ENCODE results near the gene MGAM2. TPM values are rescaled to one million over a fixed set of nuclear protein-coding genes. Genes with fewer than 3 reads are reported as not detected.

The MGAM2 gene
- total and polyA plus RNA-seq, 2 of the 8 experiments (the other 6 are each of a cell fraction or from before 2014, with no cell fraction given) = 0.02 TPM; not detected in 1

DNA sequence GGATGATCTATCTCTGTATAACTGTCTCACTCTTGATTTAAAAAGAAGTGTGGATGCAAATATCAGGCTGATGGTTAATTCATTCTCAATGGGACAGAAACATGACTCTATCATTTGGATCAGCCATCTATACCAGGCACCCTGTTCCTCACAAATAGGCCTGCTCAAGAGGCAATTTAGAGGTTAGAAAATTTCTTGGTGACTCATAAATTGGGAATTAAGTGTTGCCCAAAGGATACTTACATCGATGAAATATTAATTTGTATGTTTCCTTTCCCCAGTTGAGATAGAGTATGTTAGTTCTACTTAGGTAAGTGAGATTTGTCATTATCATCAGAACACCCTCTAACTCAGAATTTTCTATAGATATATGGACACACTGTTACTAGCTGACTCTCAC lies 88.7 kb downstream of the MGAM2 start:
- no peak overlapping the region for H3K56ac ChIP-seq (replicated peaks; ENCODE audit: insufficient read length, low read depth, low read length)
- FAIRE-seq (no peak), DNase-seq (ENCODE audit: low read depth in 1 of 2, low spot score in 2 of 2) (no peak)
- H2BK15ac ChIP-seq (ENCODE audit: low read length) = no peak overlapping the region
- H3K4me1 ChIP-seq (replicated peaks in 1 of 4; ENCODE audit: control insufficient read depth in 3 of 4, insufficient read depth in 4 of 4, low read length in 3 of 4) = no peaks in the 10 kb centered on the region
- H3K79me1 ChIP-seq (ENCODE audit: low read depth, low read length) = no peaks in the 10 kb centered on the region
- H4K5ac ChIP-seq (ENCODE audit: insufficient read length, low read depth, low read length) = no peak overlapping the region
- no peak overlapping the region for H2BK12ac ChIP-seq (ENCODE audit: low read depth, low read length)
- no peak overlapping the region for H3K27ac ChIP-seq (ENCODE audit: low read depth, low read length)
- no peaks in the 10 kb centered on the region; a peak in 1 of 7 replicates for H3K27me3 ChIP-seq (replicated peaks in 1 of 4; ENCODE audit: control insufficient read depth in 3 of 4, extremely low read depth in 1 of 4, insufficient read depth in 3 of 4, low read length in 3 of 4)
- no peak overlapping the region for H2BK20ac ChIP-seq (ENCODE audit: low read length)
- no peak overlapping the region for H3K14ac ChIP-seq (ENCODE audit: insufficient read length)
- no peak overlapping the region for H3K4me3 ChIP-seq (ENCODE audit: extremely low read depth in 1 of 4, insufficient read depth in 2 of 4, low read depth in 3 of 4, low read length in 4 of 4)
- H2AK5ac ChIP-seq (ENCODE audit: low read depth, low read length) = no peak overlapping the region
- no peaks in the 10 kb centered on the region for H3K23me2 ChIP-seq (ENCODE audit: low read depth, low read length)
- H2BK120ac ChIP-seq (replicated peaks; ENCODE audit: low read depth, low read length) = no peak overlapping the region
- H4K8ac ChIP-seq (ENCODE audit: extremely low read depth, insufficient read depth, low read length) = no peak overlapping the region
- H4K91ac ChIP-seq (replicated peaks; ENCODE audit: insufficient read length, low read length) = no peak overlapping the region
- no peak overlapping the region for H3K4me2 ChIP-seq (ENCODE audit: insufficient read depth in 1 of 2, low read depth in 2 of 2, low read length in 2 of 2)
- H2BK5ac ChIP-seq (ENCODE audit: low read depth, low read length) = no peak overlapping the region
- H3K36me3 ChIP-seq (ENCODE audit: control insufficient read depth in 2 of 4, insufficient read depth in 4 of 4, low read length in 3 of 4) = no peaks in the 10 kb centered on the region
- H4K20me1 ChIP-seq (replicated peaks in 1 of 2; ENCODE audit: control insufficient read depth in 1 of 2, insufficient read depth in 2 of 2, low read length in 2 of 2) = no peaks in the 10 kb centered on the region
- H3K4ac ChIP-seq (replicated peaks; ENCODE audit: insufficient read length, low read depth, low read length) = no peak overlapping the region
- CTCF ChIA-PET (ENCODE audit: partially characterized antibody) = interaction anchor here (1.4 kb wide), 1 partner anchor 18 kb away, joined by 3 read pairs; no protein-coding TSS in a partner anchor
- 94% methylated on average over 1 of the region's 1 CpG; no CpG with 5 or more reads in 1 of the 2 experiments for WGBS, 2 experiments (ENCODE audit: extremely low coverage in 1 of 2, insufficient coverage in 1 of 2, insufficient read length in 1 of 2, insufficient replicate concordance in 2 of 2, low coverage in 1 of 2, low lambda C conversion rate in 2 of 2, missing lambda C conversion rate in 1 of 2)
- no peak overlapping the region for H3K9ac ChIP-seq (replicated peaks in 1 of 4; ENCODE audit: extremely low read depth in 1 of 4, low read depth in 3 of 4, low read length in 3 of 4)
- no peak overlapping the region for H3K23ac ChIP-seq (ENCODE audit: insufficient read length)
- no peak overlapping the region for H2AFZ ChIP-seq (ENCODE audit: low read length)
- TF ChIP-seq SRF (IDR thresholded peaks at IDR 0.05; ENCODE audit: low read depth, low read length) (no peak), SIN3A (conservative IDR thresholded peaks at IDR 0.05 in 1 of 2, IDR thresholded peaks at IDR 0.05 in 1 of 2; ENCODE audit: low read depth in 1 of 2, low read length in 2 of 2) (no peak), SUZ12 (IDR thresholded peaks at IDR 0.05; ENCODE audit: low read length) (no peak), SAP30 (IDR thresholded peaks at IDR 0.05; ENCODE audit: insufficient read depth, insufficient replicate concordance, low read length) (no peak), FOSL1 (IDR thresholded peaks at IDR 0.05; ENCODE audit: insufficient read depth, low read depth, low read length) (no peak), POU5F1 (IDR thresholded peaks at IDR 0.05; ENCODE audit: low read depth, low read length) (no peak), TBP (IDR thresholded peaks at IDR 0.05; ENCODE audit: low read depth, low read length) (no peak), ASH2L (IDR thresholded peaks at IDR 0.05; ENCODE audit: low read length) (no peak), CBX5 (IDR thresholded peaks at IDR 0.05; ENCODE audit: low read depth, low read length) (no peak), CHD2 (IDR thresholded peaks at IDR 0.05; ENCODE audit: low read length) (no peak), YY1 (IDR thresholded peaks at IDR 0.05; ENCODE audit: low read depth, low read length) (no peak), GABPA (IDR thresholded peaks at IDR 0.05; ENCODE audit: borderline replicate concordance, insufficient read depth, low read length) (no peak)
- TF ChIP-seq, protein P1, sequence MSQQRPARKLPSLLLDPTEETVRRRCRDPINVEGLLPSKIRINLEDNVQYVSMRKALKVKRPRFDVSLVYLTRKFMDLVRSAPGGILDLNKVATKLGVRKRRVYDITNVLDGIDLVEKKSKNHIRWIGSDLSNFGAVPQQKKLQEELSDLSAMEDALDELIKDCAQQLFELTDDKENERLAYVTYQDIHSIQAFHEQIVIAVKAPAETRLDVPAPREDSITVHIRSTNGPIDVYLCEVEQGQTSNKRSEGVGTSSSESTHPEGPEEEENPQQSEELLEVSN (IDR thresholded peaks at IDR 0.05) = no peak
- POLR2A ChIA-PET (ENCODE audit: partially characterized antibody) = no interaction called here
- no peaks in the 10 kb centered on the region for H3K79me2 ChIP-seq (ENCODE audit: control insufficient read depth in 1 of 2, insufficient read depth in 2 of 2, low read length in 2 of 2)
- no peaks in the 10 kb centered on the region; a peak in 1 of 4 replicates for H3K9me3 ChIP-seq (ENCODE audit: insufficient read depth in 2 of 2, low read depth in 1 of 2, low read length in 1 of 2)
- no peak overlapping the region for H3K18ac ChIP-seq (ENCODE audit: extremely low read depth, low read length)

Measured in H1 (cell line).